MM.1S (cell line): ENCODE results near the gene AKAP8L.

ENCODE experiments used
- CTCF ChIP-seq: fragments of 300-600 bp; sonication (generic); IDR thresholded peaks from 2 replicates; pipeline ENCODE4 v1.5.1; 2016; ENCODE audit warnings: antibody characterized with exemption, low read length, mixed read lengths
- EZH2 ChIP-seq: fragments of 300-600 bp; sonication (generic); optimal IDR thresholded peaks from 2 replicates; pipeline ENCODE3; 2017; ENCODE audit warnings: low read depth, mild to moderate bottlenecking, antibody characterized with exemption, low read length, mixed read lengths
- EZH2phosphoT487 ChIP-seq: fragments of 300-600 bp; sonication (generic); IDR thresholded peaks from 2 replicates; pipeline ENCODE4 v1.6.1; 2018; ENCODE audit warnings: antibody characterized with exemption, low read length

GRCh38 chr19:15412832-15413231 is 6.0 kb downstream of the AKAP8L start:
- TF ChIP-seq CTCF (no peak), EZH2phosphoT487 (no peak), EZH2 (no peak)
